Pancreas (tissue), 10 donors: ENCODE results near the gene LIMCH1. TPM values are rescaled to one million over a fixed set of nuclear protein-coding genes. Genes with fewer than 3 reads are reported as not detected.
"Not testable (repeated sequence)": the region's sequence is repeated elsewhere in the genome, so short reads cannot be mapped to it uniquely, and the experiment has no call there.

Source experiments
- ATAC-seq, 4 donors: fragments of 200-7000 bp; cut with Tn5 transposase; one replicate each; pipeline versions ENCODE4 v1.8.0 to v1.9.1; 2020; ENCODE audit warnings: mild to moderate bottlenecking in 4 of 4, moderate library complexity in 4 of 4
- DNase-seq, 6 donors: peaks; one replicate each; pipeline ENCODE4 v3.0.0-alpha.2; 2020
- FAIRE-seq: peaks from 2 replicates; lab custom pipeline; 2012; peaks lifted over from hg19 to GRCh38; lab: Jason Lieb, UNC
- H3K27ac ChIP-seq, 4 donors: fragments of 200-600 bp; sonication (generic); 1 replicate in 3 of 4; 2 replicates in 1 of 4; pipeline versions ENCODE4 v1.5.0 to v1.8.0; 2020
- H3K27me3 ChIP-seq, 4 donors: fragments of 200-600 bp; one replicate each; pipeline ENCODE4 v1.8.0; 2021
- H3K36me3 ChIP-seq, 3 donors: fragments of 200-600 bp; sonication (generic) in 1 of 3; one replicate each; pipeline versions ENCODE4 v1.5.0 to v1.8.0; 2020 to 2021
- H3K4me1 ChIP-seq, 3 donors: fragments of 200-600 bp; one replicate each; pipeline ENCODE4 v1.8.0; 2021
- H3K4me3 ChIP-seq, 4 donors: fragments of 200-600 bp; sonication (generic) in 2 of 4; one replicate each; pipeline versions ENCODE4 v1.5.0 to v1.8.0; 2020 to 2021
- H3K9me3 ChIP-seq, 4 donors: fragments of 200-600 bp; one replicate each; pipeline ENCODE4 v1.8.0; 2021
- CTCF ChIP-seq, 4 donors: fragments of 200-600 bp; sonication (generic) in 3 of 4; IDR thresholded peaks; one replicate each; pipeline versions ENCODE4 v1.5.0 to v1.8.0; 2021; ENCODE audit warnings: antibody characterized with exemption in 4 of 4
- WGBS, 2 donors: extraction: QIAGEN DNeasy Blood & Tissue Kit; methylation state at CpG; one replicate each; pipeline ENCODE4 v1.1.7; 2013; 5-methylcytosine and 5-hydroxymethylcytosine counted together
- intact Hi-C, 3 donors: fragments of 100-400 bp; cut with DNase I; formaldehyde crosslinking; loops; one replicate each; pipeline versions ENCODE4 v1.11.1 to v1.14.2; 2022
- polyA plus RNA-seq, 2 donors: library from polyadenylated mRNA; stranded (reverse); fragments of 200-250 nt; gene quantifications; one replicate each; pipeline ENCODE4 v1.2.3, GENCODE V29; 2013
- total RNA-seq, 6 donors: library from RNA; stranded (reverse); fragmentation: NEBNext Ultra II Directional in 4 of 6; extraction: Animal tissue kit (Norgen Biotek cat#: 25700) in 4 of 6; gene quantifications; one replicate each; pipeline versions ENCODE4 v1.2.1 to v1.2.4, GENCODE V29; 2021 to 2023
- donor health status: healthy with polysubstance abuse.
- donor health status: DM: no; HTN: no; CAD: no; lungs with moderate emphysema.
- donor health status: DM: no; HTN: no; CAD: no.
- donor health status: control.
- donor health status: control.
- donor health status: Bipolar disorder and iron deficiency.
- donor health status: DM: yes; HTN: yes; CAD: no.
- donor health status: DM: no; HTN: no; CAD: no.
- donor health status: DM: no; HTN: no; CAD: no.
- donor health status: DM: yes; HTN: yes; CAD: no.

LIMCH1 gene
- total and polyA plus RNA-seq, 8 donors, result 5.5 to 20.7 (median 11.0) TPM

GRCh38 chr4:41725254-41725653 lies 187.3 kb downstream of the LIMCH1 start:
- FAIRE-seq (no peak), DNase-seq (no peak), ATAC-seq (no peak)
- no peaks in the 10 kb centered on the region for H3K9me3 ChIP-seq
- no peaks in the 10 kb centered on the region for H3K36me3 ChIP-seq
- H3K27ac ChIP-seq, result no peak overlapping the region
- H3K4me3 ChIP-seq, result no peak overlapping the region
- intact Hi-C loops, result no loop called here
- no peaks in the 10 kb centered on the region for H3K27me3 ChIP-seq
- 2 to 3% methylated on average over 1 of the region's 1 CpG for WGBS, 2 donors
- H3K4me1 ChIP-seq, result no peaks in the 10 kb centered on the region
- no peak for TF ChIP-seq CTCF (IDR thresholded peaks at IDR 0.05)

DNA sequence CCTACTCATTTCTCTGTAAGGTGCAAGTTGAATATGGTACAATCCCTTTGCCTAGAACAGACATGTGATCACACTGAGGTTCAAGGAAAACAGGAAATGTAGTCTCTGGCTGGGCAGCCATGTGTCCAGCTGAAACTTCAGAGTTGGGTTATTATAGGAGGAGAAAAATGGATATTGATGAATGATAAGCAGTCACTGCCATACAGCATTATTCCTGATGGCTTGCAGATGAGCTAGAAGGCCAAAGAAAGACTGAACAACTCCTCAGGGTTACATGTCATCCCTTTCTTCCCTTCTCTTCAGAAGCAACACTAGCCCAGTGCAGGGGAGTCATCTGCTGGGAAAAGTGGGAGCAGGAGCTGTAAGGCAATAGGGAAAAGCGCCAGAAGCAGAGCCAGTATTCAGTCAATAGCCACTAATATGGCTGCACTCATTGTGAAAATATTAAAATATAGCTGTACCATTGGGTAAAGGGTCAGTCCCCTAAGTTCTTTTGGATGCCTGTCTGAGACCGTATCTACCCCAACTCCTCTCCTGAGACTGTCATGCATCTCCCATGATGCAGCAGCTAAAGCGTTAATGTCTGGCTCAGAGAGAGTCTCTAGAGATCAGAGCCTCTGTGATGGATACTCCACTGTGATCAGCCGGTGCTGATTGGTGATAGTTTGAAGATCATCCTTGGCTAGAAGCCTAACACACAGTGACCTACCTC lies 190.1 kb downstream of the LIMCH1 start:
- Histone ChIP-seq H3K9me3 (no peaks in the 10 kb centered on the region), H3K4me1 (no peaks in the 10 kb centered on the region), H3K36me3 (no peaks in the 10 kb centered on the region), H3K27me3 (no peaks in the 10 kb centered on the region), H3K4me3 (no peak overlapping the region), H3K27ac (no peak overlapping the region)
- WGBS, 2 donors, result 56 to 58% methylated on average over 4 of the region's 4 CpGs
- no peak for ATAC-seq
- no peak for TF ChIP-seq CTCF (IDR thresholded peaks at IDR 0.05)
- intact Hi-C loops, result no loop called here
- FAIRE-seq, result no peak
- no peak for DNase-seq

DNA sequence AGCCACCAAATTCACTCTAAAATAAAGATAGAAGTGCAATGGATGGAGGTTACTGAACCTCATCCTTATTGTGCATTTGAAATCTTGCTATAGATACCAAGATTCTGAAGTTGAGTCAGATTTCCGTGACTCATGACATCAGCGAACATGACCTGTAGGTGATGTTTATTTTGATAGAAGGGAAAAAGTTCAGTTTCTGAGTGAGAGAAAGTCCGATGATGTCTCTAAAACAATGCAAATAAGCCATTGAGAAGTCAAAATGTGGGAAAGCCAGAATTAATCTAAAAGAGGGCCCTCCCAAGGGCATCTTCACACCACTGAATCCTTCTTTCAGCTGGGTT lies 190.6 kb downstream of the LIMCH1 start:
- intact Hi-C loops, result no loop called here
- Histone ChIP-seq H3K27ac (no peak overlapping the region), H3K9me3 (no peaks in the 10 kb centered on the region), H3K4me3 (no peak overlapping the region), H3K4me1 (no peaks in the 10 kb centered on the region), H3K27me3 (no peaks in the 10 kb centered on the region), H3K36me3 (no peaks in the 10 kb centered on the region)
- DNase-seq (no peak), ATAC-seq (no peak), FAIRE-seq (no peak)
- no peak for TF ChIP-seq CTCF (IDR thresholded peaks at IDR 0.05)
- WGBS, 2 donors, result 78 to 85% methylated on average over 3 of the region's 3 CpGs

DNA sequence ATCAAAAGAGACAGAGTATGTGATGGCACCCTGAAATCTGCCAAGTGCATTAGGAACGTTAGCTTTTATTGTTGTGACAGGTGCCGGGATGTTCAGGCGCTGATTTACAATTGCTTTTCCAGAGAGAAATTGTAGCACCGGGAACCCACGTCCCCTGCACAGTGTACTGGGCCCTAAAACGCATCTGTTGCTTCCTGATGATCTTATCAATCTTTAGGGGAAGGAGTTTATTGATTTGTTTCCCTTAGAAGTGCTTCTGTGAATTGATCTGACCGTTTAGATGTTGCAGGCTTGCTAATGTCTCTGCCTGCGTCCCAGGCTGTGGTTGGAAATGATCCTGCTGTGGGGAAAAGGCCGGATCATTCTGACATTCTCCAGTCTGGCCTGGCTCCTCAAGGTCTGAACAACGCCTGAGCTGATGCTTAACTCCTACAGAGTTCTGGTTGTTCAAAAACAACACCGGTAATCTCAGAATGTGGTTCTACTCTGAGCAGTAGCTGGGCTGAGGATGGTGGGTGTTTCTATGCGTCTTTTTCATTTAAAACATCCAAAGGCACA lies 193.7 kb downstream of the LIMCH1 start:
- H3K4me3 ChIP-seq, result no peak overlapping the region
- ATAC-seq, result no peak
- no peaks in the 10 kb centered on the region for H3K4me1 ChIP-seq
- no peaks in the 10 kb centered on the region for H3K27me3 ChIP-seq
- WGBS, 2 donors, result 36 to 38% methylated on average over 12 of the region's 12 CpGs
- intact Hi-C loops, result no loop called here
- no peak for FAIRE-seq
- no peak for DNase-seq
- no peaks in the 10 kb centered on the region for H3K36me3 ChIP-seq
- H3K27ac ChIP-seq, result no peak overlapping the region
- H3K9me3 ChIP-seq, result no peaks in the 10 kb centered on the region
- no peak for TF ChIP-seq CTCF (IDR thresholded peaks at IDR 0.05)

DNA sequence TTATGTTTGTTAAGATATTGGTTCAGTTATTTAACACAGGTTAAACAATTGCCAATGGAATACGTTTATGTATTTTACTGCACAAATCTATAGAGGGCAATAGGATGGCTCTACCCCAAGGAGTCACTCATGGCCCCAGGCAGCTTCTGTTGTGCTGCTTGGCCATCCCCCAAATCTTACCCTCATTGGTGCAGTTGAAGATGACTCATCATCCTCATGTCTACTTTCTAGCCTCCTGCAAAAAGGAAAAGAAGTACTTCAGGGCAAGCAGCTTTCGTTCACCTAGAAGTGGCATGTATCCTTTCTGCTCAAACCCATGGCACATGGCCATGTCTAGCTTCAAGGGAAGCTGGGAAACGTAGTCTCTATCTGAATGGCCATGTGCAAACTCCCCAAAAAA lies 196.4 kb downstream of the LIMCH1 start:
- WGBS, 2 donors, result 43 to 49% methylated on average over 3 of the region's 3 CpGs
- no peaks in the 10 kb centered on the region for H3K36me3 ChIP-seq
- no peak for TF ChIP-seq CTCF (IDR thresholded peaks at IDR 0.05)
- no peak overlapping the region for H3K27ac ChIP-seq
- ATAC-seq, result no peak
- DNase-seq, result no peak
- intact Hi-C loops, result no loop called here
- H3K4me3 ChIP-seq, result no peak overlapping the region
- FAIRE-seq, result no peak
- H3K9me3 ChIP-seq, result no peaks in the 10 kb centered on the region
- peaks cover 0 to 3% (median 0%) of the 10 kb centered on the region in 4 donors for H3K27me3 ChIP-seq
- H3K4me1 ChIP-seq, result no peaks in the 10 kb centered on the region

DNA sequence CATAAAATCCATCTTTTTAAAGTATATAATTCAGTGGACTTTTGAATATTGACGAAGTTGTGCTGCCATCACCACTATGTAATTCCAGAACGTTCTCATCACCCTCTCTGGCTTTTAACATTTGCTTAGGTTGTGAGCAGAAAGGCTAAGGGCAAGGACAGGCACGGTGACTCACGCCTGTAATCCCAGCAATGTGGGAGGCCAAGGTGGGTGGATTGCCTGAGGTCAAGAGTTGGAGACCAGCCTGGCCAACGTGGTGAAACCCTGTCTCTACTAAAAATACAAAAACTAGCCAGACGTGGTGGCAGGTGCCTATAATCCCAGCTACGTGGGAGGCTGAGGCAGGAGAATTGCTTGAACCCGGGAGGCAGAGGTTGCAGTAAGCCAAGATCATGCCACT lies 199.5 kb downstream of the LIMCH1 start:
- ATAC-seq, H3K27me3 ChIP-seq, intact Hi-C loops, FAIRE-seq, H3K9me3 ChIP-seq, H3K4me1 ChIP-seq, H3K36me3 ChIP-seq, H3K4me3 ChIP-seq, DNase-seq, H3K27ac ChIP-seq: not testable (repeated sequence)
- 54 to 61% methylated on average over 8 of the region's 8 CpGs for WGBS, 2 donors
